GM13977 (cell line): Measurements from ENCODE around the gene LSMEM2.

Source experiments
- DNase-seq: peaks from one replicate; pipeline ENCODE4 v3.0.0; 2012; ENCODE audit warnings: low spot score
- CTCF ChIP-seq: IDR thresholded peaks from 2 replicates; pipeline ENCODE4 v1.5.1; 2012; ENCODE audit warnings: mild to moderate bottlenecking, control low read depth; ENCODE audit not compliant: insufficient read depth; ENCODE audit errors: extremely low read depth, missing control alignments
- in situ Hi-C: fragments of 300-500 bp; cut with MboI; formaldehyde crosslinking; loops from one replicate; pipeline ENCODE4 v1.12.0; 2022; ENCODE audit warnings: low sequenced_read_pairs, low pct_unique_long_range_greater_than_20kb, mixed read lengths, inconsistent platforms; ENCODE audit not compliant: unreplicated experiment

Gene LSMEM2

GRCh38 chr3:50294089-50294488 lies 15.2 kb downstream of the LSMEM2 start:
- in situ Hi-C loops, result no loop called here
- no peak for TF ChIP-seq CTCF

GRCh38 chr3:50294492-50295403 lies 15.9 kb downstream of the LSMEM2 start:
- TF ChIP-seq CTCF, result no peak

More at GRCh38 chr3:50294089-50294488, 15.2 kb downstream of the LSMEM2 start:
- DNase-seq, result no peak

GRCh38 chr3:50295553-50296431 lies 16.9 kb downstream of the LSMEM2 start:
- no peak for TF ChIP-seq CTCF
- no peak for DNase-seq
- in situ Hi-C loops, result no loop called here

More at GRCh38 chr3:50294492-50295403, 15.9 kb downstream of the LSMEM2 start:
- in situ Hi-C loops, result no loop called here
- DNase-seq, result no peak

- TF ChIP-seq CTCF, result no peak
- in situ Hi-C loops, result no loop called here
- no peak for DNase-seq
Observed at GRCh38 chr3:50296721-50297383, 18.0 kb downstream of the LSMEM2 start.

GRCh38 chr3:50297384-50297775 lies 18.5 kb downstream of the LSMEM2 start:
- no peak for TF ChIP-seq CTCF
- in situ Hi-C loops, result no loop called here

More at GRCh38 chr3:50297384-50297775, 18.5 kb downstream of the LSMEM2 start:
- no peak for DNase-seq
